Measurements from ENCODE around the gene MRPS15.

Gene MRPS15

GRCh38 chr1:36469163-36469562, 5.0 kb upstream of the MRPS15 start:
- ChIA-PET CTCF (no interaction called here), POLR2A (interaction anchor here (0.7 kb wide), 1 partner anchor 19 kb away, joined by 3 read pairs; the partner anchor contains the start of gene OSCP1)
- H3K27ac ChIP-seq (ENCODE audit: extremely low read depth, low read depth, low read length) = no peak overlapping the region
- no peaks in the 10 kb centered on the region for H3K9me3 ChIP-seq (ENCODE audit: control insufficient read depth, insufficient read depth, low read depth, low read length)
- TF ChIP-seq ZEB2 (tag by site-specific recombination; IDR thresholded peaks at IDR 0.05) (no peak), ZNF391 (tag by site-specific recombination; IDR thresholded peaks at IDR 0.05; ENCODE audit: borderline replicate concordance, low read depth) (no peak), ZNF514 (tag by site-specific recombination; IDR thresholded peaks at IDR 0.05) (no peak), ZNF558 (tag by site-specific recombination; IDR thresholded peaks at IDR 0.05) (no peak), ZBTB6 (tag by site-specific recombination; IDR thresholded peaks at IDR 0.05) (no peak), ZBTB49 (tag by site-specific recombination; IDR thresholded peaks at IDR 0.05; ENCODE audit: low read depth) (no peak), ZBTB8A (tag by site-specific recombination; IDR thresholded peaks at IDR 0.05) (no peak), ZNF510 (tag by site-specific recombination; IDR thresholded peaks at IDR 0.05; ENCODE audit: insufficient replicate concordance) (no peak), ZNF121 (tag by site-specific recombination; IDR thresholded peaks at IDR 0.05) (no peak), ZSCAN30 (tag by site-specific recombination; IDR thresholded peaks at IDR 0.05) (no peak), ZNF621 (tag by site-specific recombination; IDR thresholded peaks at IDR 0.05) (no peak), ZNF561 (tag by site-specific recombination; IDR thresholded peaks at IDR 0.05; ENCODE audit: borderline replicate concordance) (no peak), ZNF518A (tag by site-specific recombination; conservative IDR thresholded peaks at IDR 0.05; ENCODE audit: low read depth) (no peak), ZXDB (tag by site-specific recombination; IDR thresholded peaks at IDR 0.05) (no peak), ZNF174 (tag by site-specific recombination; IDR thresholded peaks at IDR 0.05) (no peak), ZNF473 (tag by site-specific recombination; IDR thresholded peaks at IDR 0.05) (no peak), PRDM4 (tag by site-specific recombination; IDR thresholded peaks at IDR 0.05) (no peak), ZNF670 (tag by site-specific recombination; IDR thresholded peaks at IDR 0.05; ENCODE audit: low read depth) (no peak)
- H3K36me3 ChIP-seq (ENCODE audit: control insufficient read depth in 2 of 2, insufficient read depth in 1 of 2, low read length in 2 of 2) = no peaks in the 10 kb centered on the region
- no peak overlapping the region for H3K4me3 ChIP-seq (ENCODE audit: low read depth, low read length)
- H3K4me1 ChIP-seq (ENCODE audit: control insufficient read depth, insufficient read depth, low read length) = no peaks in the 10 kb centered on the region
